Measurements from ENCODE around the gene TOMM20. TPM values are rescaled to one million over a fixed set of nuclear protein-coding genes. Genes with fewer than 3 reads are reported as not detected.

Gene TOMM20
- total RNA-seq, 1 experiment from 2014 or later: 101 TPM

DNA sequence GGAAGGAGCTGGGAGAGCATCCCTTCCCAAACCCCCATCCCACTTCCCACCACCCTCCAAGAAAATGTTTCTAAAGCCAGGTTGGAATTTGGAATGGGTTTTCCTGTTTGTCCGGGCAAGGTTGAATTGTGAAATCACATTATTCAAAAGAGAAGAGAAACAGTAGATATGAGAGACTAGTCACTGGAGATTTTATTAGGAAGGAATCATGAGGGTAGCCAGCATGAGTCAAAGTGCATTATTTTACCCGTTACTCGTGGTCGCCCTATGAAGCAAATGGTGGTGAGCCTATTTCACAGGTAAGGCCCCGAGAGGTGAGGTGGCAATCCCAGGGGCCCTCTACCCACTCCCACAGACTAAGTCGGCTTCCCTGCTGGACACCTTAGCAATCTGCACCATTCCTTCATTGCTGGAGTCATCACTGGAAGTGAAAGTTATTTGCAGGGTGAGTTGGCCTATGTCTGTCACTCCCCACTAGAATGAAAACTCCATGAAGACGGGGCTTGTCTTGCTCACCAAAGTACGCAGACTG is 52.8 kb downstream of the TOMM20 start:
- no peak for DNase-seq (ENCODE audit: low read depth, low spot score)
- H3K36me3 ChIP-seq (ENCODE audit: control insufficient read depth, insufficient read depth, low read length): no peaks in the 10 kb centered on the region
- ATAC-seq: no peak
- no peaks in the 10 kb centered on the region for H3K9me3 ChIP-seq (ENCODE audit: control insufficient read depth, insufficient read depth, low read depth, low read length)
- intact Hi-C loops (cut with micrococcal nuclease; ENCODE audit: unreplicated experiment) (loop anchor here (5.0 to 10.0 kb wide), 2 partner anchors 201 to 464 kb away; partner anchors contain the start of gene IRF2BP2), in situ Hi-C loops (cut with HindIII; ENCODE audit: low pct_unique_long_range_greater_than_20kb, low sequenced_read_pairs) (loop anchor here (10.0 kb wide), 2 partner anchors 121 to 331 kb away; no protein-coding TSS in a partner anchor)
- H3K27ac ChIP-seq (ENCODE audit: low read length): peak overlapping the region; percentile 100
- ChIA-PET POLR2A (interaction anchor here (0.6 to 2.7 kb wide), 5 partner anchors 70 to 471 kb away, joined by 3 to 7 read pairs (median 4); no protein-coding TSS in a partner anchor), CTCF (no interaction called here)
- TF ChIP-seq REST (IDR thresholded peaks at IDR 0.05; ENCODE audit: insufficient read depth in 1 of 2, low read depth in 2 of 2, low read length in 1 of 2) (no peak), TCF7L2 (IDR thresholded peaks at IDR 0.05; ENCODE audit: low read depth, low read length) (no peak), SIN3A (IDR thresholded peaks at IDR 0.05; ENCODE audit: borderline replicate concordance, insufficient read depth, low read depth, low read length) (no peak), POLR2AphosphoS5 (IDR thresholded peaks at IDR 0.05; ENCODE audit: low read depth, low read length) (no peak), CTCF (IDR thresholded peaks at IDR 0.05) (no peak)
- H3K4me3 ChIP-seq (ENCODE audit: low read depth in 2 of 2, low read length in 2 of 2): 0 out of 4 replicates have a peak overlapping the region, but pooled peaks of 1 of the 2 experiments have one; percentile 7
- peaks cover 64% of the 10 kb centered on the region for H3K4me1 ChIP-seq (ENCODE audit: control insufficient read depth, insufficient read depth, low read length)
- BruUV-seq (replicated peaks): TSS peak; percentile 92
- H3K27me3 ChIP-seq (ENCODE audit: control insufficient read depth, insufficient read depth, low read length): no peaks in the 10 kb centered on the region

DNA sequence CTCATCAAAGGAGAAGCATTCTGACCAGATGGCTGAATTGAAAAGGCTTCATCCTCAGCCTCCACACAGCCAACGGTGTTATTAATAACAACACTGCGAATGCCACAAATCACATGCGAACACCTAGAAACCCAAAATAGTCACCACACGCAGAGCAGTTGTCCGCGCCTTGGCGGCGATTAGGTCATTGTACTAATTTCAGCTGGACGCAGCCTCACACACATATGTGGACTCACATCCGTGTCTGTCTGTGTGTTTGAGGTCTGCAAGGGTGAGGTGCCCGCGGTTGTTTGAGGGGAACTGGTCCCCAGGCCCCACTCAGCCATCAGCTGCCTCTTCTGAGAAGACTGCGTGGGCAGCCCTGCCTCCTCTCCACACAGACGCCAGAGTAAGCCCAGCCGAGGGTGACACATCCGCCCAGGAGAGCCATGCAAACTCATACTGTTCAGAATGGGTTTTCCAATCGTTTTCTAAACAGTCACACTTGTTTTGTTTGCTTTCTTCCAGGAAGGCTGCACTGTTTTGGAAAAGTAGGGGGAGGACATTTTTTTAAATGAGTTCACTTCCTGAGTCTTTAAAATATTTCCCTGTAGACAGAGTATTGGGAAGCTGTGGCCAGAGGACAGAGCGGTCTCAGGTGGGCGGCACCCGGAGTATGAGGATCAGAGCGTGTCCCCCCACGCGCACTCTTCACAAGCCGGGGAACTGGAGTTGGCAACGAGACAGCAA is 53.4 kb downstream of the TOMM20 start:
- BruUV-seq (replicated peaks): no TSS peak
- peaks cover 70% of the 10 kb centered on the region for H3K4me1 ChIP-seq (ENCODE audit: control insufficient read depth, insufficient read depth, low read length)
- POLR2A ChIA-PET: interaction anchor here (0.6 to 2.7 kb wide), 4 partner anchors 97 to 471 kb away, joined by 3 to 7 read pairs (median 4); no protein-coding TSS in a partner anchor
- no peaks in the 10 kb centered on the region for H3K9me3 ChIP-seq (ENCODE audit: control insufficient read depth, insufficient read depth, low read depth, low read length)
- intact Hi-C loops (cut with micrococcal nuclease; ENCODE audit: unreplicated experiment): loop anchor here (5.0 to 10.0 kb wide), 2 partner anchors 200 to 463 kb away; partner anchors contain the start of gene IRF2BP2
- no peaks in the 10 kb centered on the region for H3K36me3 ChIP-seq (ENCODE audit: control insufficient read depth, insufficient read depth, low read length)
- peak overlapping the region; percentile 100 for H3K27ac ChIP-seq (ENCODE audit: low read length)
- peak; percentile 70 for ATAC-seq
- H3K27me3 ChIP-seq (ENCODE audit: control insufficient read depth, insufficient read depth, low read length): no peaks in the 10 kb centered on the region
- CTCF ChIA-PET: no interaction called here
- in situ Hi-C loops (cut with HindIII; ENCODE audit: low pct_unique_long_range_greater_than_20kb, low sequenced_read_pairs): loop anchor here (10.0 kb wide), 2 partner anchors 120 to 330 kb away; no protein-coding TSS in a partner anchor
- DNase-seq (ENCODE audit: low read depth, low spot score): no peak
- peak overlapping the region in 1 of 2 experiments; percentile 7; a peak in 2 of 4 replicates for H3K4me3 ChIP-seq (ENCODE audit: low read depth in 2 of 2, low read length in 2 of 2)
- TF ChIP-seq TCF7L2 (IDR thresholded peaks at IDR 0.05; ENCODE audit: low read depth, low read length): no peak
- no peak for TF ChIP-seq CTCF (IDR thresholded peaks at IDR 0.05)
- TF ChIP-seq POLR2AphosphoS5 (IDR thresholded peaks at IDR 0.05; ENCODE audit: low read depth, low read length): peak; percentile 15
- no peak for TF ChIP-seq SIN3A (IDR thresholded peaks at IDR 0.05; ENCODE audit: borderline replicate concordance, insufficient read depth, low read depth, low read length)
